Measurements from ENCODE around the gene SFI1. TPM values are rescaled to one million over a fixed set of nuclear protein-coding genes. Genes with fewer than 3 reads are reported as not detected.
A peak's percentile ranks its signal among the peaks of the same experiment; 100 is the strongest.
"Not testable (repeated sequence)": the region's sequence is repeated elsewhere in the genome, so short reads cannot be mapped to it uniquely, and the experiment has no call there.

SFI1 gene
- total RNA-seq, 6 donors from 2014 or later, result 21.0 to 166 (median 51.7) TPM

- H3K4me1 ChIP-seq, result peaks cover 0 to 5% (median 1%) of the 10 kb centered on the region in 4 donors
- no peaks in the 10 kb centered on the region for H3K27me3 ChIP-seq
- no peak overlapping the region for H3K27ac ChIP-seq
- H3K36me3 ChIP-seq, result peaks cover 0 to 15% (median 1%) of the 10 kb centered on the region in 4 donors
- WGBS, 2 donors, result 80 to 82% methylated on average over 9 of the region's 9 CpGs
- peak in 1 of 2 donors; percentile 39 for ATAC-seq (ENCODE audit: low FRiP score in 2 of 2)
- TF ChIP-seq, protein P1, sequence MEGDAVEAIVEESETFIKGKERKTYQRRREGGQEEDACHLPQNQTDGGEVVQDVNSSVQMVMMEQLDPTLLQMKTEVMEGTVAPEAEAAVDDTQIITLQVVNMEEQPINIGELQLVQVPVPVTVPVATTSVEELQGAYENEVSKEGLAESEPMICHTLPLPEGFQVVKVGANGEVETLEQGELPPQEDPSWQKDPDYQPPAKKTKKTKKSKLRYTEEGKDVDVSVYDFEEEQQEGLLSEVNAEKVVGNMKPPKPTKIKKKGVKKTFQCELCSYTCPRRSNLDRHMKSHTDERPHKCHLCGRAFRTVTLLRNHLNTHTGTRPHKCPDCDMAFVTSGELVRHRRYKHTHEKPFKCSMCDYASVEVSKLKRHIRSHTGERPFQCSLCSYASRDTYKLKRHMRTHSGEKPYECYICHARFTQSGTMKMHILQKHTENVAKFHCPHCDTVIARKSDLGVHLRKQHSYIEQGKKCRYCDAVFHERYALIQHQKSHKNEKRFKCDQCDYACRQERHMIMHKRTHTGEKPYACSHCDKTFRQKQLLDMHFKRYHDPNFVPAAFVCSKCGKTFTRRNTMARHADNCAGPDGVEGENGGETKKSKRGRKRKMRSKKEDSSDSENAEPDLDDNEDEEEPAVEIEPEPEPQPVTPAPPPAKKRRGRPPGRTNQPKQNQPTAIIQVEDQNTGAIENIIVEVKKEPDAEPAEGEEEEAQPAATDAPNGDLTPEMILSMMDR (IDR thresholded peaks at IDR 0.05), result peak in 5 of 6 experiments; percentile 27 to 51 (median 43)
- no peak for TF ChIP-seq POLR2AphosphoS5 (IDR thresholded peaks at IDR 0.05)
- no peak for TF ChIP-seq EP300 (IDR thresholded peaks at IDR 0.05)
- no peak for DNase-seq
- H3K9me3 ChIP-seq, result no peaks in the 10 kb centered on the region
- no peak overlapping the region for H3K4me3 ChIP-seq
These were observed 60.4 kb downstream of the SFI1 start for GRCh38 chr22:31556627-31557203.

DNA sequence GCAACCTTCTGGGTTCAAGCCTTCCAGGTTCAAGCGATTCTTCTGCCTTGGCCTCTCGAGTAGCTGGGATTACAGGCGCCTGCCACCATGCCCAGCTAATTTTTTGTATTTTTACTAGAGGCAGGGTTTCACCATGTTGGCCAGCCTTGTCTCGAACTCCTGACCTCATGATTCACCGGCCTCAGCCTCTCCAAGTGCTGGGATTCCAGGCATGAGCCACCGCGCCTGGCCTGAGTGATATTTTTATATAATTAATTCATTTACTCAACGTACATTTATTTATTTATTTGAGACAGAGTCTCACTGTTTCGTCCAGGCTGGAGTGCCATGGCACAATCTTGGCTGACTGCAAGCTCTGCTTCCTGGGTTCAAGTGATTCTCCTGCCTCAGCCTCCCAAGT, 62.2 kb downstream of the SFI1 start:
- DNase-seq, result not testable (repeated sequence)

GRCh38 chr22:31561238-31561887, 65.0 kb downstream of the SFI1 start:
- ATAC-seq (ENCODE audit: low FRiP score in 2 of 2) (peak; percentile 91 to 93), DNase-seq (peak in 1 of 2 donors; percentile 79)
- peaks cover 0 to 5% (median 1%) of the 10 kb centered on the region in 4 donors for H3K4me1 ChIP-seq
- TF ChIP-seq EP300 (IDR thresholded peaks at IDR 0.05) (no peak), POLR2AphosphoS5 (IDR thresholded peaks at IDR 0.05) (no peak), POLR2A (IDR thresholded peaks at IDR 0.05) (no peak)
- TF ChIP-seq, protein P1 (IDR thresholded peaks at IDR 0.05), result peak; percentile 41 to 73 (median 60)
- peaks cover 0 to 20% (median 0%) of the 10 kb centered on the region in 4 donors for H3K36me3 ChIP-seq
- no peak overlapping the region for H3K4me3 ChIP-seq
- H3K27me3 ChIP-seq, result no peaks in the 10 kb centered on the region
- 45% methylated on average over 5 to 6 of the region's 6 CpGs for WGBS, 2 donors
- H3K9me3 ChIP-seq, result no peaks in the 10 kb centered on the region
- H3K27ac ChIP-seq, result no peak overlapping the region

More for the DNA sequence above, 62.2 kb downstream of the SFI1 start:
- H3K9me3 ChIP-seq; H3K27ac ChIP-seq; H3K4me1 ChIP-seq; ATAC-seq (ENCODE audit: low FRiP score in 2 of 2); H3K4me3 ChIP-seq; H3K27me3 ChIP-seq: not testable (repeated sequence)
- WGBS, 2 donors, result 90 to 93% methylated on average over 9 of the region's 9 CpGs
- peaks cover 0 to 20% (median 1%) of the 10 kb centered on the region in 4 donors for H3K36me3 ChIP-seq

- 96 to 99% methylated on average over 2 of the region's 2 CpGs for WGBS, 2 donors
- TF ChIP-seq POLR2A (IDR thresholded peaks at IDR 0.05) (no peak), POLR2AphosphoS5 (IDR thresholded peaks at IDR 0.05) (no peak), EP300 (IDR thresholded peaks at IDR 0.05) (no peak)
- TF ChIP-seq, protein P1 (IDR thresholded peaks at IDR 0.05), result no peak
- ATAC-seq (ENCODE audit: low FRiP score in 2 of 2), result no peak
- peaks cover 0 to 5% (median 1%) of the 10 kb centered on the region in 4 donors for H3K4me1 ChIP-seq
- H3K27ac ChIP-seq, result no peak overlapping the region
- no peak for DNase-seq
- no peaks in the 10 kb centered on the region for H3K27me3 ChIP-seq
- no peaks in the 10 kb centered on the region for H3K9me3 ChIP-seq
- H3K36me3 ChIP-seq, result peaks cover 0 to 19% (median 0%) of the 10 kb centered on the region in 4 donors
- H3K4me3 ChIP-seq, result no peak overlapping the region
These were observed 65.6 kb downstream of the SFI1 start for GRCh38 chr22:31561970-31562369.

DNA sequence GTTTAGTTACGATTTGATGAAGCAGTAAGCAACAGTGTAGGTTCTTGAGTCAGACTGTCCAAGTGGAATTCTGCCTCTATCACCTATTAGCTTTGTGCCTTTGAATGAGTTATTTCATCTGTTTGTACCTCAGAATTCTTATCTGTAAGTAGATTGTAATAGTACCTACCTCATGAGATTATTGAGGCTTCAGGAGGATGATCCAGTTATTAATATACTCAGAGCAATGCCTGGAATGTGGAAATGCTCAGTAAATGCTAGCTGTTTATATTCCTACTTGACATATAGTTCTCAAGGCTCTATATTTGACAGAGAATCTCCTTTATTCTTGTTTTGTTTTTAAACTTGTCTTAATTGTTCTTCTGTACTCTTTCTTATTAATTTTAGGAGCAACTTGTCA, 70.1 kb downstream of the SFI1 start:
- DNase-seq (no peak), ATAC-seq (ENCODE audit: low FRiP score in 2 of 2) (no peak)
- Histone ChIP-seq H3K9me3 (no peaks in the 10 kb centered on the region), H3K4me3 (no peak overlapping the region), H3K27ac (no peak overlapping the region), H3K27me3 (no peaks in the 10 kb centered on the region), H3K4me1 (no peaks in the 10 kb centered on the region), H3K36me3 (peaks cover 0 to 8% (median 0%) of the 10 kb centered on the region in 4 donors)
- TF ChIP-seq, protein P1 (IDR thresholded peaks at IDR 0.05), result no peak
- TF ChIP-seq POLR2A (IDR thresholded peaks at IDR 0.05), result no peak
- TF ChIP-seq EP300 (IDR thresholded peaks at IDR 0.05), result no peak
- no peak for TF ChIP-seq POLR2AphosphoS5 (IDR thresholded peaks at IDR 0.05)
- 88% methylated on average over 1 of the region's 1 CpG for WGBS, 2 donors
